HG02884 (cell line): ENCODE measurements around the gene ATP5MC3.

Source experiments
- ATAC-seq: cut with Tn5 transposase; IDR thresholded peaks from one replicate; pipeline ENCODE4 v1.9.1; 2021; ENCODE audit warnings: mild to moderate bottlenecking, moderate library complexity; ENCODE audit not compliant: unreplicated experiment

ATP5MC3 gene

GRCh38 chr2:175168564-175168945, 13.0 kb downstream of the ATP5MC3 start:
- ATAC-seq, result peak; percentile 20

DNA sequence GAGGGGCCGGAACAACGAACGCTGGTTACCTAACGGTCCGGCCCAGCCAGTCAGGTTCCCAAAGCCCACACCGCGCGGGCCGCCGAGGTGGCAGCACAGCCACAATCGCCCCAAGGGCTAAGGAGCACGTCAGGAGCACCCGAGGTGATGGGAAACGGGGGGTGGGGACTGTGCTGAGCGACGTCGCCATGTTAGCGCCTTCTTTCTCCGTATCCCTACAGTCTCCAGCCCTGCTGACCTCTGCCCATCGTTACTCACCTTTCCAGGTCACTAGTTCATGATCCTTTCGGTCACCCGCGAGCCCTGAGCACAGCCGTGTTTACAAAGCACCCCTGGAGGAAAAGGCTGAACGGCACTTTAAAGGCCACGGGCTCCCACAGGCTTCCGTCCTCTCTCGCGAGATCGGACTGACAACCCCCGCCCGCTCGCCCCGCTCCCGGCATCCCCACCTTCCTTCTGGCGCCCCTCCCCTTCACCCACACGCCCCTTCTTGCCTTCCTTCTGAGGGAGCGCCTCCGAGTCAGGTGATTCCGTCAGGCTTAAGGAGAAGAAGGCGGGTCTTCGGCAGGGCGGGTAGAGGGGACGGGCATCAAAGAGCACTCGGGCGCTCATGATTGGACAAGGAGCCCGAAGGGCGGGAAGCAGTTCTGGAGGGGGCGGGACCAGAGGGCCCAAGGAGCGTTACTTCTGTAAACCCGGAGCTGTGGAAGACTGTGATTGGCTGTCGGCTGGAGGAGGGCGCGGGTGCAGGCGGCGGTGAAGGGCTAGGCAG, 13.5 kb downstream of the ATP5MC3 start, which contains the start of gene ATF2:
Gene ATF2 (minus strand): TSS at position 412 of the 772 bp plus-strand sequence. CDS start 31,760 bp downstream, outside the sequence.
- ATAC-seq, result peak; percentile 94

DNA sequence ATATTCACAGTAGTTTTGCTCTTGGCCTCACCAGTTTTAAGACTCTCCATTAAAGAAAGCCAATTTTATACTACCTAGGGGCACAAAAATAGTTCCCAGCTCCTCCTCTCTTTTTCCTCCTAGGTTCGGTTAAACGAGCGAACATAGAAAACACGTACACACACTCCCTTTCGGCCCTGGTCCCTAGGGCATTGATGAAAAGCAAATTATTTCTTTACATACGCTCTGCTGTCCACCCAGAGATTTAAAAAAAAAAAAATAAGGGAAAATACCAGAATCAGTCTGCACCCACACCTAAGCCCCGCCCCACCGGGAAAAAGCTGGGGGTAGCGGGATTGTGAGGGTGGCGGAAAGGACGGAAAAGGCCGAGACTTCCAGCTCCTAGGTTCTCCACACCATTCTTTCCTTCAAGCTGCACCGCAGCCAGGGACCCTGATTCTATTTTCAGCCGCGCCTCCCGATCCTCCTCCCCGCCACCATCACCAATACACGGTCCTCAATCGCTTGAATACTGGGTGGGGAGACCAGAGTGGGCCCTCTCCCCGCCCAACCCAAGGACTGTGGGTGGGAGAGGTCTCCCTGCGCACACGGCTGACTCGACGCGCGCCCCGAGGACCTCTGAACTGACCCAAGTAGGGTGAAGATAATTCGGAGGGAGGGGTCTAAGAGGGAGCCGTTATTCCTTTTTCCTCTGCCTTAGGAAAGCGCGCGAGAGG, 14.3 kb downstream of the ATP5MC3 start:
- ATAC-seq, result peak; percentile 0

- no peak for ATAC-seq
Measured at GRCh38 chr2:175166216-175166824, 15.2 kb downstream of the ATP5MC3 start.

- no peak for ATAC-seq
Measured at GRCh38 chr2:175164235-175164634, 17.3 kb downstream of the ATP5MC3 start.

DNA sequence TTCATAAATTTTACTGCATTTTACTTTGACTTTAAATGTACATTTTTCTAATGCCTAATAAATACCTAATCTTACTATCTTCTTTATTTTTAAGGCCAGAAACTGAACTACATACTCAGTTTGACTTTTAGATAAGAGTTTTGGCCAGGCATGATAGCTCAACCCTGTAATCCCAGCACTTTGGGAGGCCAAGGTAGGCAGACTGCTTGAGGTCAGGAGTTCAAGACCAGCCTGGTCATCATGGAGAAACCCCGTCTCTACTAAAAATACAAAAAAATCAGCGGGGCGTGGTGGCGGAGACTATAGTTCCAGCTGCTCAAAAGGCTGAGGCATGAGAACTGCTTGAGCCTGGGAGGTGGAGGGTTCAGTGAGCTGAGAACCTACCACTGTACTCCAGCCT, 22.6 kb downstream of the ATP5MC3 start:
- no peak for ATAC-seq

DNA sequence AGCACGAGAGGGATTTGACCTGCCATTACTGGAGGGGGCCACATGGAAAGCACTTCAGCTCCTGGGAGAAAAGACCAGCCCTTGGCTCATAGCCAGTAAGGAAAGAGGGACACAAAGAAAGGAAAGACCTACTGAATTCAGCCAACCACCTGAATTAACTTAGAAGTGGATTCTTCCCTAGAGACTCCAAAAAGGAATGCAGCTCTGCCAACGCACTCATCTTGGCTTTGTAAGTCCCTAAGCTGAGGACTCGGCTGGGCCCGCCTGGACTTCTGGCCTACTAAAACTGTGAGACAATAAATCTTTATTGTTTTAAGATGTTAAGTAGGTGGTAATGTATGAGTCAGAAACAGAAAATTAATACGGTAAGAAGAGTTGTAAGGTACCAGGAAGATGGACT, 25.0 kb downstream of the ATP5MC3 start:
- ATAC-seq, result no peak

GRCh38 chr2:175154661-175155082, 26.8 kb downstream of the ATP5MC3 start:
- ATAC-seq, result peak; percentile 81

- peak; percentile 61 for ATAC-seq
Measured at GRCh38 chr2:175152242-175152641, 29.3 kb downstream of the ATP5MC3 start.

DNA sequence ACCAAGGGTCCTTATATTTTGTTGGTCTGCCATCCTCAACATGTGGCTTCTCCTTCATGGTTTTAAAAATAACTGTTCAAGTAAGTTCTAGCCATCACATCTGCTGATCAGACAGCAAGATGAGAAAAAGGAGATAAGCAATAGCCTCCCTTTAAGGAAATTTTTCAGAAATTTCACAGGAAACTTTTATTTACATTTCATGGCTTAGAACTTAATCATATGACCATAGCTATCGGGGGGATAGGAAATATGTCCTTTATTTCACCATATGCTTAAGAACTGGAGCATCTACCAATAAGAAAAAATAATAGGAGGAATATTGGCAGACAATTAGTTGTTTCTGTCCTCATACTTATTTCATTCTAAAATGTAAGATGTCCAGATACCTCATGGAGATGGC, 29.7 kb downstream of the ATP5MC3 start:
- no peak for ATAC-seq

DNA sequence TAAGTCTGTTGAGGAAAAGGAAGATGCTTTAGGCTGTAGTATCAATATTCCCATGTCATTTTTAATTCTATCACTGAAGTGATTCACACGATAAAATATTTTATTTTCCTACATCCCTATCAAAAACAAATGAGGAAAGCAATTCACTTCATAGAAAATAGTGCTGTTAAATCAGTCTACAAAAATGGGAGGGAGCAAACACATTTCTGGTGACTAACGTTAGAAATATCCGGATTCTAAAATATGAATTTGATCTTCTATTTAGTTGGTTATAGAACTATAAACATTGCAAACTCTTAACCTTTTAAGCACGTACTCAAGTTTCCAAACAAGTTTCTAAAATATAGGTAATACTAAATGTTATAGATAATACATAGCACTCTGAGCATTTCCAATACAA, 34.3 kb downstream of the ATP5MC3 start:
- ATAC-seq, result no peak

GRCh38 chr2:175143678-175144077, 37.8 kb downstream of the ATP5MC3 start:
- ATAC-seq, result no peak

- no peak for ATAC-seq
Measured at GRCh38 chr2:175143191-175143590, 38.3 kb downstream of the ATP5MC3 start.

DNA sequence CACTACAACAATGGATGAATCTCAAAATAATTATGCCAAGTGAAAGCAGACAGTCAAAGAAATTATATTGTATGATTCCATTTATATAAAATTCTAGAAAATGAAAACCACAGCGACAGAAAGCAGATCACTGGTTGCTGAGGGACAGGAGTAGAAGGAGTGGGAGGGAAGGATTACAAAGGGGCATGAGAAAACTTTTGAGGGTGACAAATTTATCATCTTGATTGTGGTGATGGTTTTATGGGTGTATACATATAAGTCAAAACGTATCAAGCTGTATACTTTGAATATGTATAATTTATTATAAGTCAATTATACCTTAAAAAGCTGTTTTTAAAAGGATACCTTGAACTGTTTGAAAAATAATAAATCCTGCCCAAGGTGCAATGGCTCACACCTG, 41.2 kb downstream of the ATP5MC3 start:
- no peak for ATAC-seq

GRCh38 chr2:175137793-175138192, 43.7 kb downstream of the ATP5MC3 start:
- no peak for ATAC-seq

DNA sequence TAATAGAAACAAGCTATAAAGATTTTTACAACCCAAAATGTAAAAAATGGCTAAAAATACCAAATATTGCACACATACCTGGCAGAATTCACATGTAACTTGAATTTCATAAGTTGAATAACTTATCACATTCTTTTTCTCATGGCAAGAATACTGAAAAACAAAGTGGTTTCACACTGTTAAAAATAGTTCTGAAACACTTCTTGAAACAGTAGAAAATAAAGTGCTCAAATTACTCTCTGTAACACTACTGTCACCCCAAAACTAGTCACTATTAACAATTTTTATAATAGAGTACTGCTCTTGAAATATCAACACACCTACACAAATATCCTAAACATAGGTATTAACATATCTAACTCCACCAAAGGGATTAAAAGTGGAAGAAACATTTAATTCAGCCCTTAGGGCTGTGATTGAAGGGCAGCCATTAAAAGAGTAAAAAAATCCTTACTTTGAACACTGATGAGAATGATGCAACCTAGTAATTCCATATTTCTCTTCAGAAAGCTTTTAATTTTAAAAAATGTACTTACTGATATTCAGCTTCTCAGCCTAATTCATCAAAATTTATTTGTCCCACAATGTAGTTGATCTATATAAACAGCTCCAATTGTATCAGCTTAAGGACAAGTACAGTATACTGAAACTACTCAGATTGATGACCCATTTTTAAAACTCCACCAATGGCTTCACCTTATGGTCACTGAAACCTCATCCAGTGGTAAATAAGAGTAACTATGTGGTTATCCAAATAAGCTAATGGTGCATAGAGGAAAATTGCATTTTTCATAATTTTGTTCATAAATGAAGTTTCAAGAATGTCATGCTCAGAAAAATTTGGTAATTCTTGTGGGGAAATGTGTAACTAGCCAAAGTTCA, 44.9 kb downstream of the ATP5MC3 start:
- ATAC-seq, result peak; percentile 66

- ATAC-seq, result no peak
Measured at GRCh38 chr2:175135862-175136261, 45.6 kb downstream of the ATP5MC3 start.

DNA sequence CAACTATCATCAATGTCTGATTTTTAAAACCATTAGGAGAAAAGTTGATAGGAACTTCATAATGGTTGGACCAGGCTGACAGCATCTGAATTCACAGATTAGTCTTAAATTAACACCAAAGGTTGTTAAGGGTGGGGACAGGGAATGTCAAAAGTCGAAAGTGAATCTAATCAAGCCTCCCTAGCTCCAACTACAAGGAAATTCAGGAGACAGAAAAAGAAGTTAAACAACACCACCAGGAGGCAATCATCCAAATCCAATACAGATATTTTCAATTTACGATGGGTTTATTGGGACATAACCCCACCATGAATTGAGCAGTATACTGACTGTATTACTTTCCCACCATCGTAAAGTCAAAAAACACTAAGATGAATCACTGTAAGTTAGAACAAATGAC, 46.3 kb downstream of the ATP5MC3 start:
- ATAC-seq, result no peak

- ATAC-seq, result no peak
Measured at GRCh38 chr2:175131252-175131651, 50.3 kb downstream of the ATP5MC3 start.

GRCh38 chr2:175126661-175127060, 54.8 kb downstream of the ATP5MC3 start:
- ATAC-seq, result no peak
